HFFc6 (cell line): ENCODE data around the gene DOK7. TPM values are rescaled to one million over a fixed set of nuclear protein-coding genes. Genes with fewer than 3 reads are reported as not detected.

Source experiments
- DNase-seq: peaks from one replicate; pipeline ENCODE4 v3.0.0-alpha.2; 2018
- H3K27ac Mint-ChIP-seq: 2 replicates; pipeline ENCODE4 v1.8.0; 2020; ENCODE audit warnings: mild to moderate bottlenecking, mixed read lengths
- H3K27me3 Mint-ChIP-seq: 2 replicates; pipeline ENCODE4 v1.8.0; 2021; ENCODE audit warnings: mild to moderate bottlenecking, moderate library complexity, mixed read lengths; ENCODE audit not compliant: insufficient read depth
- H3K36me3 Mint-ChIP-seq: 2 replicates; pipeline ENCODE4 v1.8.0; 2021; ENCODE audit warnings: low read depth, mixed read lengths
- H3K4me1 Mint-ChIP-seq: 2 replicates; pipeline ENCODE4 v1.8.0; 2020; ENCODE audit warnings: low read depth, mixed read lengths
- H3K4me3 Mint-ChIP-seq: 2 replicates; pipeline ENCODE4 v1.8.0; 2020; ENCODE audit warnings: mild to moderate bottlenecking, moderate library complexity, mixed read lengths
- H3K9me3 Mint-ChIP-seq: 2 replicates; pipeline ENCODE4 v1.8.0; 2020; ENCODE audit warnings: mild to moderate bottlenecking, mixed read lengths
- CTCF ChIP-seq: fragments of 200-600 bp; sonication (generic); IDR thresholded peaks from 2 replicates; pipeline ENCODE4 v1.5.0; 2021; ENCODE audit warnings: antibody characterized with exemption, mild to moderate bottlenecking
- total RNA-seq, 6 experiments: library from RNA; stranded (reverse); fragmentation: NEBNext Ultra II Directional; extraction: Animal tissue kit (Norgen Biotek cat#: 25700); gene quantifications; 2 replicates in 1 of 6; 3 replicates in 5 of 6; pipeline ENCODE4 v1.2.3, GENCODE V29; 2021

DOK7 gene
- total RNA-seq, 6 experiments from 2014 or later, result not detected

DNA sequence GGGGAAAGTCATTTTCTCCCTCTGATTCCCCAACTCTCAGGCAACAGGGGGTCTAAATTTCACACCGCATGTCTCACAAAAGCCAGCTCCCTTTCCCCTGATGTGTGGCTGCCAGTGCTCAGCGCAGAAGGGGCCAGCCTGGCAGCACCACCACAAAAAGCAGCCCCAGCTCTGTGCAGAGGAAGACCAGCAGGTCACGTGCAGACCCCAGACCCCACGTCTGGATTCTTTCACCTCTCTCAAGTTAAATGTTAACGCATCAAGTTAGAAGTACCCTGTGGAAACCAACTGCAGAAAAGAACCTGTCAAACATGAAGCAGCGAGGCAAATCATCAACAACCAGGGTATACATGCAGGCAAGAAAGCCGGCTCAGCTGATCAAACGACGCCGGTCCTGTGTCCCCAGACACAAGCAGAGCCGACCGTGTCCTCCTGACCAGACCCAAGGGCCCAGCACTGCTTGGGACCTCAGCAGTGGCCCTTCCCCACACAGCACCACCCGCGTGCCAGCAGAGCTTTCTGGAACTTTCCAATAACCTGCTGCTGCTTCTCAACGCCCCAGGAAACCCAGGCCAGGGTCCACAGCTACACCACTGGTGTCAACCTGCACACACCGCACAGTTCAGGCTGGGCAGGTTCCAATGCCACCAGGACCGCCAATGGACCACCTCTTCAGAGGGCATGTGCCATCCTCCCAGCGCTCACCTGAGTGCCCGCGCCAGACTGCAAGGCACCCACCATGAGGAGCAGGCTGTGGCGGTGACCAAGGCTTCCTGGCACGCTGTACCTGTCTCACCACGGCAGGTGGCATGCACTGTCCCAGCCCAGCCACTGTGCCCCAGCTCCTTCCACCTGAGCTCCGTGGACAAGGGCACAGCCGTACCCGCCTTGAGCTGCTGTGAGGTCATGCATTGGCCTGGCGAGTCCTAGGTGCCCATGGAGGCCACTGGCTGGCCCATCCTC, 65.1 kb downstream of the DOK7 start:
- no peaks in the 10 kb centered on the region for H3K9me3 Mint-ChIP-seq
- no peak overlapping the region for H3K27ac Mint-ChIP-seq
- no peaks in the 10 kb centered on the region for H3K36me3 Mint-ChIP-seq
- peaks cover 11% of the 10 kb centered on the region for H3K4me1 Mint-ChIP-seq
- no peaks in the 10 kb centered on the region; the same call in none of the 2 replicates for H3K27me3 Mint-ChIP-seq
- DNase-seq, result no peak
- no peak overlapping the region for H3K4me3 Mint-ChIP-seq
- TF ChIP-seq CTCF, result no peak

- no peak for DNase-seq
- Mint-ChIP-seq H3K4me3 (no peak overlapping the region), H3K27ac (no peak overlapping the region), H3K4me1 (peaks cover 11% of the 10 kb centered on the region), H3K27me3 (peaks cover 2% of the 10 kb centered on the region), H3K36me3 (no peaks in the 10 kb centered on the region), H3K9me3 (no peaks in the 10 kb centered on the region)
- TF ChIP-seq CTCF, result no peak
These were observed 66.3 kb downstream of the DOK7 start for GRCh38 chr4:3529363-3529762.

DNA sequence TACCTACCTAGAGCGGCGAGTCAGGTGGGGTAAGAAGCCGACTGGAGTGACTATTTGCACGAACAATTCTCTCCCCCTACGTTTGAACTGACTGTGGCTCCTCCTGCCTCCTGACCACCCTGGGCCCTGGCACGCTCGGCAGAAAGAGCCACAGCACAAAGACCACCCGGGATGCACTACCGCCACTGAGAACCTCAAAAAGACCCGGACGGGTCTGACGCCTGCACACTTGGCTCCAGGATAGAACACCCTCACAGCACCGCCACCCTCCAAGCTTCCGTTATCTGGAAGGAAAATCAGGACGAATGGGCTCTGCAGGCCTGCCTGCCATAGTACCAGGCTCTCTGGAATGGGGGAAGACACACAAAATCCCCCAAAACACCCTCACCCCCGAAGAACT, 66.9 kb downstream of the DOK7 start:
- no peaks in the 10 kb centered on the region for H3K9me3 Mint-ChIP-seq
- TF ChIP-seq CTCF, result no peak
- DNase-seq, result no peak
- H3K4me3 Mint-ChIP-seq, result no peak overlapping the region; the same call in 1 of the 2 replicates
- peaks cover 11% of the 10 kb centered on the region for H3K4me1 Mint-ChIP-seq
- H3K36me3 Mint-ChIP-seq, result no peaks in the 10 kb centered on the region
- peaks cover 3% of the 10 kb centered on the region for H3K27me3 Mint-ChIP-seq
- no peak overlapping the region for H3K27ac Mint-ChIP-seq

DNA sequence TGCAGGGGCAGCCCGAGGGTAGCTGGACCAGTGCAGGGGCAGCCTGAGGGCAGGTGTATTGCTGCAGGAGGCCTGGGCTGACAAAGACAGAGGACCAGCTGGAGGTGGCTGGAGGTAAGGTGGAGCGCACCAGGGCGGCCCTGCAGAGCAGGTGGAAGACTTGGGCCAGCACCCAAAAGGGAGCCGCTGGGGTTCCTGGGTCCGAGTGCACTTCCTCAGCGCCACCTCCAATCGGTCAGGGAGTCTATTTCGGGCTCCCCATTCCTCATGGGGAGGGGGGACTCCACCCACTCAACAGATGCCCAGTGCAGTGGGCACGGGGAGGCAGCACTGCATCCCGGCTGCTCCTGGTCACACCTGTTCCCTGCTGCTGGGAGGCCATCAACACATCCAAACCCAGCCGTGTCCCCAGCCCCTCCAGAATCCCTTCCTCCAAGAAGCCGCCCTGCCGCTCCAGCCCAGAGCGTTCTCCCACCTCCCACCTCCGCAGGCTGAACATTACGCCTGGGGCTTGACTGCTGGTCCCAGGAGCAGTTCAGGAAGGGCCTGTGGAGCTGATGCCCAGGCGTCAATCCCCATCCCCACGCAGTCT, 67.7 kb downstream of the DOK7 start:
- Mint-ChIP-seq H3K27ac (no peak overlapping the region), H3K36me3 (no peaks in the 10 kb centered on the region), H3K9me3 (no peaks in the 10 kb centered on the region), H3K27me3 (peaks cover 8% of the 10 kb centered on the region), H3K4me1 (peaks cover 11% of the 10 kb centered on the region), H3K4me3 (peak overlapping the region; percentile 98)
- no peak for TF ChIP-seq CTCF
- DNase-seq, result no peak

- TF ChIP-seq CTCF, result no peak
- no peak overlapping the region for H3K27ac Mint-ChIP-seq
These were observed 68.3 kb downstream of the DOK7 start for GRCh38 chr4:3531318-3531878.

More at GRCh38 chr4:3531318-3531878, 68.3 kb downstream of the DOK7 start:
- Mint-ChIP-seq H3K4me1 (peaks cover 11% of the 10 kb centered on the region), H3K4me3 (peak overlapping the region; percentile 98), H3K9me3 (no peaks in the 10 kb centered on the region), H3K36me3 (no peaks in the 10 kb centered on the region), H3K27me3 (peaks cover 8% of the 10 kb centered on the region)
- no peak for DNase-seq
